Mucosa of descending colon (tissue), 3 donors: Measurements from ENCODE around the gene ST7. TPM values are rescaled to one million over a fixed set of nuclear protein-coding genes. Genes with fewer than 3 reads are reported as not detected.

Experiments
- ATAC-seq: fragments of 200-7000 bp; cut with Tn5 transposase; one replicate; pipeline ENCODE4 v1.9.1; 2020; ENCODE audit warnings: mild to moderate bottlenecking, moderate library complexity
- DNase-seq, 3 donors: peaks; one replicate each; pipeline ENCODE4 v3.0.0-alpha.2; 2020
- H3K36me3 ChIP-seq: fragments of 200-600 bp; one replicate; pipeline ENCODE4 v1.8.0; 2021; ENCODE audit warnings: low read depth, mild to moderate bottlenecking
- H3K4me1 ChIP-seq: fragments of 200-600 bp; one replicate; pipeline ENCODE4 v1.8.0; 2021; ENCODE audit warnings: low read depth, mild to moderate bottlenecking
- H3K4me3 ChIP-seq: fragments of 200-600 bp; one replicate; pipeline ENCODE4 v1.8.0; 2021; ENCODE audit warnings: mild to moderate bottlenecking
- H3K9me3 ChIP-seq: fragments of 200-600 bp; one replicate; pipeline ENCODE4 v1.8.0; 2021; ENCODE audit warnings: mild to moderate bottlenecking
- intact Hi-C, 2 donors: fragments of 100-400 bp; cut with DNase I in 1 of 2; cut with micrococcal nuclease in 1 of 2; formaldehyde crosslinking; loops; one replicate each; pipeline versions ENCODE4 v1.11.0 to v1.11.1; 2022; cut with DNase I, micrococcal nuclease
- total RNA-seq, 3 donors: library from RNA; stranded (reverse); fragmentation: NEBNext Ultra II Directional in 2 of 3; extraction: Animal tissue kit (Norgen Biotek cat#: 25700) in 2 of 3; gene quantifications; one replicate each; pipeline versions ENCODE4 v1.2.1 to v1.2.4, GENCODE V29; 2021 to 2023
- TF ChIP-seq, protein P1 (sequence below): fragments of 200-600 bp; IDR thresholded peaks from one replicate; pipeline ENCODE4 v1.8.0; 2022; ENCODE audit warnings: antibody characterized with exemption, mild to moderate bottlenecking
- donor health status: DM: no; HTN: no; CAD: no; lungs with moderate emphysema.
- donor health status: DM: no; HTN: no; CAD: no.
- donor health status: DM: no; HTN: yes; CAD: no.

The ST7 gene
- total RNA-seq, 3 donors from 2014 or later = 10.1 to 22.0 (median 11.3) TPM

DNA sequence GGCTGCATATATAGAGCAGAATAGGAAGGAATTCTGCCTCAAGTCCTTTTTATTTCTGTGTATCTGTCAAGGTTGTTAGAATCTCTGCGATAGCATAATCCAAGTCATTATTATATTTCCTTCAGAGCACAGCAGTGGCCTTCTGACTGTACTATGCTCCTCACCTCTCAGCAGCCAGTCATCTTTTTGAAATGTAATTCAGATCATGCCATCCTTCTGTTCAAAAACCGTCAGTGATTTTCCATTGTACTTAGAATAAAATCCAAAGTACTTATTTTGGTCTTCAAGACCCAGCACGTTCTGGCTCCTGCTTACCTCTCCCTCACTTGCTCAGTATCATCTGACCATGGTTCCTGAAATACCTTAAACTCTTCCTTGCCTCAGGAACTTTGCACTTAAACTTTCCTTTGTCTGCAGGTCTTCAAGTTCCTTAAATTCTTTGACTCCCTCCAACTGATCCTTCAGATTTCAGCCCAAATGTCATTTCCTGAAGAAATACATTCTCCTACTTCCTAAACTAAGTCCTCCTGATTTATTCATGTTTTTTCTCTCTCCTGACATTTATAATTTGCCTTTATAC is 112.4 kb downstream of the ST7 start:
- ATAC-seq = no peak
- DNase-seq = no peak
- Histone ChIP-seq H3K9me3 (no peaks in the 10 kb centered on the region), H3K36me3 (no peaks in the 10 kb centered on the region), H3K4me3 (no peak overlapping the region), H3K4me1 (no peaks in the 10 kb centered on the region)
- intact Hi-C loops = no loop called here
- TF ChIP-seq, protein P1, sequence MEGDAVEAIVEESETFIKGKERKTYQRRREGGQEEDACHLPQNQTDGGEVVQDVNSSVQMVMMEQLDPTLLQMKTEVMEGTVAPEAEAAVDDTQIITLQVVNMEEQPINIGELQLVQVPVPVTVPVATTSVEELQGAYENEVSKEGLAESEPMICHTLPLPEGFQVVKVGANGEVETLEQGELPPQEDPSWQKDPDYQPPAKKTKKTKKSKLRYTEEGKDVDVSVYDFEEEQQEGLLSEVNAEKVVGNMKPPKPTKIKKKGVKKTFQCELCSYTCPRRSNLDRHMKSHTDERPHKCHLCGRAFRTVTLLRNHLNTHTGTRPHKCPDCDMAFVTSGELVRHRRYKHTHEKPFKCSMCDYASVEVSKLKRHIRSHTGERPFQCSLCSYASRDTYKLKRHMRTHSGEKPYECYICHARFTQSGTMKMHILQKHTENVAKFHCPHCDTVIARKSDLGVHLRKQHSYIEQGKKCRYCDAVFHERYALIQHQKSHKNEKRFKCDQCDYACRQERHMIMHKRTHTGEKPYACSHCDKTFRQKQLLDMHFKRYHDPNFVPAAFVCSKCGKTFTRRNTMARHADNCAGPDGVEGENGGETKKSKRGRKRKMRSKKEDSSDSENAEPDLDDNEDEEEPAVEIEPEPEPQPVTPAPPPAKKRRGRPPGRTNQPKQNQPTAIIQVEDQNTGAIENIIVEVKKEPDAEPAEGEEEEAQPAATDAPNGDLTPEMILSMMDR = no peak

DNA sequence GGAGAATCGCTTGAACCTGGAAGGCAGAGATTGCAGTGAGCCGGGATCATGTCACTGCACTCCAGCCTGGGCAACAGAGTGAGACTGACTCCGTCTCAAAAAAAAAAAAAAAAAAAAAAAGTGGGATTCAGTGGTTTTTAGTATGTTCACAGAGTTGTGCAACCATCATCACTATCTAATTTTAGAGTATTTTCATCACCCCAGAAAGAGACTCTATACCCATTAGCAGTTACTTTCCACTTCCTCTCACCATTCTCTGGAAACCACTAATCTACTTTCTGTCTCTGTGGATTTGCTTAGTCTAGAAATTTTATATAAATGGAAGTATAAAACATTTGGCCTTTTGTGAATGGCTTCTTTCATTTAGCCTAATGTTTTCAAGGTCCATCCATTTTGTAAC is 113.4 kb downstream of the ST7 start:
- Histone ChIP-seq H3K4me1 (no peaks in the 10 kb centered on the region), H3K4me3 (no peak overlapping the region), H3K36me3 (no peaks in the 10 kb centered on the region), H3K9me3 (no peaks in the 10 kb centered on the region)
- ATAC-seq = no peak
- TF ChIP-seq, protein P1 = no peak
- intact Hi-C loops = no loop called here
- no peak for DNase-seq

DNA sequence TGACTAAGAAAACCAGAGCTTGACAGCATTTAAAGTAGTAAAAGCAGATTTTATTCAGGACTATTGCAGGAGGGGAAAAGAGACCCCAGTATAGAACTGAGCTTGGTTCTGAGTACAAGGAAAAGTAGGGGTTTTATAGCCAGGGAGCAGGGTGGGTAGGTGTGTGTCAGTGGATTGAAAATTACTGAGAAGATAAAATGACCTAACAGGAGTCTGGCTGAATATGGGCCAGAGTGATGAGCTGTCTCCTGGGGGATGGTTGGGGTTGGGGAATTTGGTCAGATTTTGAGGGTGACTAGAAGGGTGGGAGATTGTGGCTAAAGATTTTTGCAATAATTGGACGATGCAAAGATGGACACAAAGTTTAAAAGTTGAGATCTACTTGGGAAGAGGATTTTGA is 114.0 kb downstream of the ST7 start:
- Histone ChIP-seq H3K4me1 (no peaks in the 10 kb centered on the region), H3K36me3 (no peaks in the 10 kb centered on the region), H3K4me3 (no peak overlapping the region), H3K9me3 (no peaks in the 10 kb centered on the region)
- DNase-seq = no peak
- TF ChIP-seq, protein P1 = no peak
- intact Hi-C loops = no loop called here
- no peak for ATAC-seq

DNA sequence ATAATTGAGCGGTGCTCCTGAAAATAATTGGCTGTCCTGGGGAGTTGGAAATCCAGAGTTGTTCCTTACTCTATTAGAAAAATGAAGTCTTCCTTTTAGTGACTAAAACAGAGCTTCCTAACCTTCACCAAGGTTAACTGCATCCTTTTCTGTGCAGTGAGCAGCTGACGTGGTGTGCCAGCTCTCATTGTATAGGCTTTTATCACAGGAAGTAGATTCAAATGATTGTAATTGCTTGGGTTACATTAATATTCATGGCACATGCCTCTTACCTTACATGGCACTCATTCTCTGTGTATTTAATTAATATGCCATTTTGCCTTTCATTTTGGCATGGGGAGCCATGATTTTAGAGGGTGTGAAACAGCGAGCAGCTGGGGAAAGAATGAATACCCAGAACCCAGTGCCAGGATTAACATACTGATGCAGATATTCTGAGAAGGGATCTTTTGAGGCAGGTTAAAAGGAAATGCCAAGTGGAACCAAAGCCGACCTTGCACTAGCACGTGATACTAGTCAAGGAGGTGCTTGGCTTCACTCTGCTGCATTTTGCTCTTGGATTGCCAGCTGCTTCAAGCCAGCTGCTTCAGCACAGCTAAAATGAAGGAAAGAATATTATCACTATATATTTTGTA is 115.3 kb downstream of the ST7 start:
- H3K4me1 ChIP-seq = no peaks in the 10 kb centered on the region
- DNase-seq = no peak
- ATAC-seq = no peak
- intact Hi-C loops = no loop called here
- H3K9me3 ChIP-seq = no peaks in the 10 kb centered on the region
- no peak overlapping the region for H3K4me3 ChIP-seq
- TF ChIP-seq, protein P1 = no peak
- H3K36me3 ChIP-seq = no peaks in the 10 kb centered on the region

DNA sequence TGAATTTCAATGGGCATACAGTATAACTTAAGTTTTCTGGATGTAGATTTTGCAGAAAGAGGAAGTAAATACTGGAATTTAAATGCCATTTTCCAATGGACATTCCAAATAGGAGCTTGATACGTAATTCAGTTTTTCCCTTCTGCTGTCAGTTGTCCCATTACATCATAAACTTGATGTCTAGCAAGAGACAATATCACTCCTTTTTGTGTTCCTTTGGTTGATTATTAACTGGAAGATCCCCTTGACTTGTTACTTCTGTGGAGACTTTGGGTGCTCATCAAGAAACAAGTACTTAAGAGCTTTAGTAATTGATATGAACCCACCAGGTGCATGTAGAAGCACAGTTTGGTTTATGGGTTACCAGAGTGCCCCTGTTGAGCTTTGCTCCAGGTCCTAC is 116.1 kb downstream of the ST7 start:
- Histone ChIP-seq H3K36me3 (no peaks in the 10 kb centered on the region), H3K4me1 (no peaks in the 10 kb centered on the region), H3K9me3 (no peaks in the 10 kb centered on the region), H3K4me3 (no peak overlapping the region)
- ATAC-seq (no peak), DNase-seq (no peak)
- TF ChIP-seq, protein P1 = no peak
- intact Hi-C loops = no loop called here

DNA sequence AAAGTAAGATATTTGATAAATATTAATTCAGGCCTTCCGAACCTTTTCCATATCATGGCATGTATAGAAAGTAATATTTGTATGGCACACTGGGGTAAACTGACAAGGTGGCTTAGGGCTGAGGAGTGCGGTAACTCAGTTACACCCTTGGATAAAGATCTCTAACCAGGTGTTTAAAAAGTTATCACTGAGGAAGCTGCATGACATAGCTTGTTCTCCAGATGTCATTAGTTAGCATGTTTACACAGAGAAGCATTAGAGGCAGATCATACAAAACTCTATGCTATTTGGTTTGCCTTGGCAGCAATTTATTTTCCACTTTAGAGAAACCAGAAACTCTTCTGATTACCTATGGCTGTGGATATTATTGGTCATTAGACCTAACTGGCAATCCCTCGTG is 118.2 kb downstream of the ST7 start:
- TF ChIP-seq, protein P1 = no peak
- no peak for ATAC-seq
- no peak for DNase-seq
- H3K36me3 ChIP-seq = no peaks in the 10 kb centered on the region
- H3K4me3 ChIP-seq = no peak overlapping the region
- H3K9me3 ChIP-seq = peaks cover 3% of the 10 kb centered on the region
- intact Hi-C loops = no loop called here
- no peaks in the 10 kb centered on the region for H3K4me1 ChIP-seq
